IPS DF 4.7 (cell line): ENCODE results near the gene GTF2F2.

Source experiments
- DNase-seq: peaks from one replicate; pipeline ENCODE4 v3.0.0-alpha.2; 2013; ENCODE audit warnings: low spot score; ENCODE audit errors: extremely low read depth

GTF2F2 gene

GRCh38 chr13:45332831-45333219, 212.5 kb downstream of the GTF2F2 start:
- no peak for DNase-seq

DNA sequence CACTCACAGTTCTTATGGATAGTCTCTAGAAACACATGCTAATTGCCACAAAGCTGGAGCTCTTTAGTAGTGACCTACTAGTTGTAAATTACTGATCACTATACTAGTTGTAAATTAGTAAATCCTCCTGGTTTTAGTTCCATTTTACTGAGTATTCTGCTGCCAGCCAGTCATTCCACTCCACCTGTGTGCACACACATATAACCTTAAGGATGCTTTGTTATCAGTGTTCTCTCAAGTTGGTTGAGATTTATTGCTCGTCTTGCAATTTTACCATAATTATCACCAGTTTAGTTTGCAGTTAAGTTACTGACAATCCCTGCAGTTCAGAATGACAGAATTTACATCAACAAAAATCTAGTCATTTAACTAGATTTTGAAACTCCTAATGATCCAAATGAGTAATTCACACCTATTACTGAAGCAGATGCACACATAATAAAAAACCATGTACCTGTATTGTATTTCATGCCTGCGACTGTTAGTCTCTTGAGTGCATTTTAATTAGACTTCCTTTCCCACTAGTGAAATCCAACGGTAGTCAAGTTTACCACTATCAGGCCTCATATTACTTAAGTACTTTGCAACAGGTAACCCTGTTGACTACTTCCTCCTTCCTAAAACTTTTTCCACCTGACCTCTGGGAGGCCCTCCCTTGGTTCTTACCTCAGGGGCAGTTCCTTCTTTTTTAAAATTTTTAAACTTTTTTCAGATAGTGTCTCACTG, 213.1 kb downstream of the GTF2F2 start:
- no peak for DNase-seq
